ENCODE data around the gene MSANTD3. TPM values are rescaled to one million over a fixed set of nuclear protein-coding genes. Genes with fewer than 3 reads are reported as not detected.

Gene MSANTD3
- total RNA-seq, 2 donors from 2014 or later = 15.9 to 18.3 TPM

DNA sequence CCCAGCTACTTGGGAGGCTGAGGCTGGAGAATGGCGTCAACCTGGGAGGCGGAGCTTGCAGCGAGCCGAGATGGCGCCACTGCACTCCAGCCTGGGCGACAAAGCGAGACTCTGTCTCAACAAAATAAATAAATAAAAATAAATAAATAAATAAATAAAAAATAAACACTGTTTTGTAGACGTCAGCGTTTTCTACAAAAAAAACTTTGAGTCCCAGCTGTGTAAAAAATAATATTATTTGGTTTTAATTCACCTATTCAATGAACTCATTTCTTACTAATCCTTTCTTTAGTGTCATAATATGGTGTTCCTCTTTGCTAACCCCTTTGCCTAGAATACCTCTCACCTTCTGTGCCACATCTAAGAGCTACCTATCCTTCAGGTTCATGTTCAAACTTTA is 30.2 kb upstream of the MSANTD3 start:
- TF ChIP-seq, protein P1, sequence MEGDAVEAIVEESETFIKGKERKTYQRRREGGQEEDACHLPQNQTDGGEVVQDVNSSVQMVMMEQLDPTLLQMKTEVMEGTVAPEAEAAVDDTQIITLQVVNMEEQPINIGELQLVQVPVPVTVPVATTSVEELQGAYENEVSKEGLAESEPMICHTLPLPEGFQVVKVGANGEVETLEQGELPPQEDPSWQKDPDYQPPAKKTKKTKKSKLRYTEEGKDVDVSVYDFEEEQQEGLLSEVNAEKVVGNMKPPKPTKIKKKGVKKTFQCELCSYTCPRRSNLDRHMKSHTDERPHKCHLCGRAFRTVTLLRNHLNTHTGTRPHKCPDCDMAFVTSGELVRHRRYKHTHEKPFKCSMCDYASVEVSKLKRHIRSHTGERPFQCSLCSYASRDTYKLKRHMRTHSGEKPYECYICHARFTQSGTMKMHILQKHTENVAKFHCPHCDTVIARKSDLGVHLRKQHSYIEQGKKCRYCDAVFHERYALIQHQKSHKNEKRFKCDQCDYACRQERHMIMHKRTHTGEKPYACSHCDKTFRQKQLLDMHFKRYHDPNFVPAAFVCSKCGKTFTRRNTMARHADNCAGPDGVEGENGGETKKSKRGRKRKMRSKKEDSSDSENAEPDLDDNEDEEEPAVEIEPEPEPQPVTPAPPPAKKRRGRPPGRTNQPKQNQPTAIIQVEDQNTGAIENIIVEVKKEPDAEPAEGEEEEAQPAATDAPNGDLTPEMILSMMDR (IDR thresholded peaks at IDR 0.05) = no peak
- Histone ChIP-seq H3K9me3 (no peaks in the 10 kb centered on the region), H3K27me3 (replicated peaks; ENCODE audit: insufficient read depth) (no peaks in the 10 kb centered on the region), H3K36me3 (no peaks in the 10 kb centered on the region), H3K27ac (no peak overlapping the region), H3K4me1 (ENCODE audit: control insufficient read depth in 1 of 2, low read depth in 2 of 2) (no peaks in the 10 kb centered on the region), H3K4me3 (no peak overlapping the region)
- DNase-seq (ENCODE audit: low spot score) (no peak), ATAC-seq (ENCODE audit: insufficient number of reproducible peaks, low FRiP score, low read depth) (no peak)

DNA sequence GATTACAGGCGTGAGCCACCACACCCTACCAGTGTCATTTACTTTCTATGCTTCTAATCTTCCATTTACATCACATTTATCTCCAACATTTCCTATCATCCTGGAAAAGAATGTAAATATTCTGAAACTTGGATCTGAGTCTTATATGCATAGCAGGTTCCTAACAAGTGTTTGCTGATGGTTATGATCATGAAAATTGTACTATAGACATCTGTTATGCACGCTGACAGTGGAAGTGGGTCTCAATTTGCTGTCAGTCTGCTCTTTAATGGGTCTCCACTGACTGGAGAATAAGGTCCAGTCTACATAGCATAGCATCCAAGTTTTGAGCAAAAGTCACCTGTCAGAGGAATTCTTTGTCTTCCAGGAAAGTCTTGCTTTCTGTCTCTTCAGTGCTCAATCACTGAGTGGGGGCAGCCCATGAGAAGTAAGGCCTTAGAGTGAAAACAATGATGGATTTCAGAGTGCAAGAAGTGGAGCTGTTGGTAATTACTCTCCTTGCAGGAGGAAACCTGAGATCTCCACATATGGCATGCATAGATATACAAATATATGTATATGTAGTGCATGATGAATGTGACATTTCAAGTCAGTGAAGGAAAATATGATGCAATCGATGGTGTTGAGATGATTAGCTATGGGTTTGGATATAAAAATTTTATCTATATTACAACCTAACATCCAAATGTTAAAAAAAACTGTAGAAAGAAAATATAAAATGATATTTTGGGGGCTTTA is 29.2 kb upstream of the MSANTD3 start:
- H3K27me3 ChIP-seq (replicated peaks; ENCODE audit: insufficient read depth) = no peaks in the 10 kb centered on the region
- TF ChIP-seq, protein P1 (IDR thresholded peaks at IDR 0.05) = no peak
- no peaks in the 10 kb centered on the region for H3K36me3 ChIP-seq
- no peak overlapping the region for H3K4me3 ChIP-seq
- no peak overlapping the region for H3K27ac ChIP-seq
- ATAC-seq (ENCODE audit: insufficient number of reproducible peaks, low FRiP score, low read depth) (no peak), DNase-seq (ENCODE audit: low spot score) (no peak)
- H3K9me3 ChIP-seq = no peaks in the 10 kb centered on the region
- H3K4me1 ChIP-seq (ENCODE audit: control insufficient read depth in 1 of 2, low read depth in 2 of 2) = no peaks in the 10 kb centered on the region

GRCh38 chr9:100401042-100401441 is 25.9 kb upstream of the MSANTD3 start:
- TF ChIP-seq, protein P1 (IDR thresholded peaks at IDR 0.05) = no peak
- no peak overlapping the region for H3K4me3 ChIP-seq
- H3K27me3 ChIP-seq (replicated peaks; ENCODE audit: insufficient read depth) = no peaks in the 10 kb centered on the region
- DNase-seq (ENCODE audit: low spot score) (no peak), ATAC-seq (ENCODE audit: insufficient number of reproducible peaks, low FRiP score, low read depth) (no peak)
- H3K9me3 ChIP-seq = no peaks in the 10 kb centered on the region
- no peaks in the 10 kb centered on the region for H3K36me3 ChIP-seq
- no peak overlapping the region for H3K27ac ChIP-seq
- H3K4me1 ChIP-seq (ENCODE audit: control insufficient read depth in 1 of 2, low read depth in 2 of 2) = no peaks in the 10 kb centered on the region

- TF ChIP-seq, protein P1 (IDR thresholded peaks at IDR 0.05) = no peak
- Histone ChIP-seq H3K27me3 (replicated peaks; ENCODE audit: insufficient read depth) (no peaks in the 10 kb centered on the region), H3K36me3 (no peaks in the 10 kb centered on the region), H3K27ac (no peak overlapping the region), H3K4me1 (ENCODE audit: control insufficient read depth in 1 of 2, low read depth in 2 of 2) (peaks cover 0 to 1% of the 10 kb centered on the region in 2 donors), H3K4me3 (no peak overlapping the region), H3K9me3 (no peaks in the 10 kb centered on the region)
- DNase-seq (ENCODE audit: low spot score) (no peak), ATAC-seq (ENCODE audit: insufficient number of reproducible peaks, low FRiP score, low read depth) (no peak)
Measured at GRCh38 chr9:100406962-100407361, 20.0 kb upstream of the MSANTD3 start.

DNA sequence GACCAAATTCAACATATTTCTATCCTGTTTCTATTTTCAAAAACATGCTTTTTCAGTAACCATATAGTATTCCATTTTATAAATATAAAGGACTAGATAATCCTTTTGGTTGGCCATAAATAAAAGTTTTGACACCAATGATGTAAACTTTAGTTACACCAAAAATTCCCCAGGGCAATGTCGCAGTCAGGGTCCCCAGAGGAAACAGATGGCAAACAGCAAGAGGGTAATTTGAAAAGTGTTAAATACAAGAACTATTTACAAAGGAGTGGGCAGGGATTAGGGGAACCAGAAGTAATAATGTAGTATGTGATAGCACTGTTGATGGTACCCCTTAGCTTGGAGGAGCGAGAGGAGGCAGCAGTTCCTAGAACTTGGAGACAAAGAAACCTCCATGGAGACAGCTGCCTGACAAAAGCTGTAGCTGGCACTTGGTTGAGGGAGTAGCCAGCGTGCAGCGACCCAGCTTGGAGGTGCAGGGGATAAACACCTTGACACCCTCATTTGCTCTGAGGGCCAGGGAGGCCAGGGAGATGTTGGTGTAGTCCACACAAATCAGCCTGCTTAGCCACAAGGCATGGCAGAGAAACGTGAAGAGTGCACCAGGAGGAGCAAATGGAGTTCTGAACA is 18.3 kb upstream of the MSANTD3 start:
- no peak overlapping the region for H3K4me3 ChIP-seq

More for the DNA sequence above, 18.3 kb upstream of the MSANTD3 start:
- no peak for DNase-seq (ENCODE audit: low spot score)
- no peak for ATAC-seq (ENCODE audit: insufficient number of reproducible peaks, low FRiP score, low read depth)
- TF ChIP-seq, protein P1 (IDR thresholded peaks at IDR 0.05) = no peak
- peaks cover 0 to 4% of the 10 kb centered on the region in 2 donors for H3K4me1 ChIP-seq (ENCODE audit: control insufficient read depth in 1 of 2, low read depth in 2 of 2)
- no peaks in the 10 kb centered on the region for H3K36me3 ChIP-seq
- H3K27me3 ChIP-seq (replicated peaks; ENCODE audit: insufficient read depth) = no peaks in the 10 kb centered on the region
- no peak overlapping the region for H3K27ac ChIP-seq
- H3K9me3 ChIP-seq = no peaks in the 10 kb centered on the region
